ENCODE measurements around the gene HNF4A.
A peak's percentile ranks its signal among the peaks of the same experiment; 100 is the strongest.
"Not testable (repeated sequence)": the region's sequence is repeated elsewhere in the genome, so short reads cannot be mapped to it uniquely, and the experiment has no call there.

The HNF4A gene

GRCh38 chr20:44345941-44346340, 9.6 kb upstream of the HNF4A start:
- not testable (repeated sequence) for DNase-seq

- DNase-seq, result no peak
Measured at GRCh38 chr20:44348168-44348659, 7.3 kb upstream of the HNF4A start.

- no peak for DNase-seq
Measured at GRCh38 chr20:44349349-44349748, 6.2 kb upstream of the HNF4A start.

- no peak for DNase-seq
Measured at GRCh38 chr20:44350567-44350966, 4.9 kb upstream of the HNF4A start.

GRCh38 chr20:44354979-44355497, 461 bp upstream of the HNF4A start:
- no peak for DNase-seq

GRCh38 chr20:44356353-44356723, 839 bp downstream of the HNF4A start:
- no peak for DNase-seq

- no peak for DNase-seq
Measured at GRCh38 chr20:44357020-44357419, 1.5 kb downstream of the HNF4A start.

GRCh38 chr20:44357555-44358125, 2.1 kb downstream of the HNF4A start:
- no peak for DNase-seq

- no peak for DNase-seq
Measured at GRCh38 chr20:44358776-44359175, 3.3 kb downstream of the HNF4A start.

- DNase-seq, result no peak
Measured at GRCh38 chr20:44360221-44360620, 4.7 kb downstream of the HNF4A start.

- DNase-seq, result no peak
Measured at GRCh38 chr20:44361021-44361420, 5.5 kb downstream of the HNF4A start.

- no peak for DNase-seq
Measured at GRCh38 chr20:44362466-44362940, 7.0 kb downstream of the HNF4A start.

GRCh38 chr20:44364068-44364467, 8.6 kb downstream of the HNF4A start:
- no peak for DNase-seq

GRCh38 chr20:44364780-44365179, 9.3 kb downstream of the HNF4A start:
- no peak for DNase-seq

GRCh38 chr20:44367746-44368145, 12.2 kb downstream of the HNF4A start:
- DNase-seq, result no peak

GRCh38 chr20:44370639-44371218, 15.2 kb downstream of the HNF4A start:
- no peak for DNase-seq

- DNase-seq, result no peak
Measured at GRCh38 chr20:44382641-44383040, 27.1 kb downstream of the HNF4A start.

- peak; percentile 81 for DNase-seq
Measured at GRCh38 chr20:44384423-44385027, 29.0 kb downstream of the HNF4A start.

- peak; percentile 70 for DNase-seq
Measured at GRCh38 chr20:44388466-44389023, 33.0 kb downstream of the HNF4A start.

GRCh38 chr20:44389871-44390270, 34.4 kb downstream of the HNF4A start:
- DNase-seq, result no peak

GRCh38 chr20:44390280-44390679, 34.8 kb downstream of the HNF4A start:
- no peak for DNase-seq

GRCh38 chr20:44392088-44392775, 36.7 kb downstream of the HNF4A start:
- DNase-seq, result no peak

Measured in RPMI8226 (cell line).